HT-29 (cell line): ENCODE measurements around the gene ANKRD35. TPM values are rescaled to one million over a fixed set of nuclear protein-coding genes. Genes with fewer than 3 reads are reported as not detected.

Experiments
- small RNA-seq: library from RNA; depleted of rRNA; stranded (forward); fragments of <200 nt; gene quantifications from one replicate; pipeline ENCODE3, GENCODE V24; 2014
- total RNA-seq: library from RNA; depleted of rRNA; stranded (reverse); fragments of >200 nt; shearing (Covaris generic); gene quantifications from 2 replicates; pipeline ENCODE4 v1.2.3, GENCODE V29; 2014; rRNA removed

The ANKRD35 gene
- total RNA-seq, 1 experiment from 2014 or later: 0.46 TPM

Small RNAs within 50 kb of the gene (small RNA-seq; reads per million reads assigned to genes)
- not detected for gene MIR6736

Other genes with a start within 250 kb of the ANKRD35 start
- 7.9 and 8.2 TPM in 2 replicates for gene PDZK1, start 178.5 kb downstream of the ANKRD35 start, total RNA-seq
- not detected in 2 replicates for gene CD160, start 166.4 kb downstream of the ANKRD35 start, total RNA-seq
- 6.5 and 9.9 TPM in 2 replicates for gene RNF115, start 61.8 kb downstream of the ANKRD35 start, total RNA-seq
- gene POLR3C, start 61.7 kb downstream of the ANKRD35 start, total RNA-seq: 14.8 and 19.7 TPM in 2 replicates
- gene NUDT17, start 40.2 kb downstream of the ANKRD35 start, total RNA-seq: 0.63 and 1.6 TPM in 2 replicates
- gene PIAS3, start 26.8 kb downstream of the ANKRD35 start, total RNA-seq: 15.8 and 25.2 TPM in 2 replicates
- gene ITGA10, start 24.2 kb upstream of the ANKRD35 start, total RNA-seq: 0.08 and 0.10 TPM in 2 replicates
- gene PEX11B, start 32.9 kb upstream of the ANKRD35 start, total RNA-seq: 10.5 and 11.1 TPM in 2 replicates
- gene RBM8A, start 41.6 kb upstream of the ANKRD35 start, total RNA-seq: 88.3 and 93.5 TPM in 2 replicates
- gene LIX1L, start 72.2 kb upstream of the ANKRD35 start, total RNA-seq: 2.5 and 3.0 TPM in 2 replicates
- gene ANKRD34A, start 78.7 kb upstream of the ANKRD35 start, total RNA-seq: 0.20 and 1.9 TPM in 2 replicates
- gene POLR3GL, start 78.8 kb upstream of the ANKRD35 start, total RNA-seq: 7.1 and 7.4 TPM in 2 replicates
- gene TXNIP, start 110.7 kb upstream of the ANKRD35 start, total RNA-seq: 30.1 and 46.6 TPM in 2 replicates
- not detected in 2 replicates for gene HJV, start 135.9 kb upstream of the ANKRD35 start, total RNA-seq